ENCODE measurements around the gene TGFB1. TPM values are rescaled to one million over a fixed set of nuclear protein-coding genes. Genes with fewer than 3 reads are reported as not detected.

TGFB1 gene
- total and polyA plus RNA-seq, 9 of the 15 experiments (the other 6 are each of a cell fraction or from before 2014, with no cell fraction given) = 0.24 to 159 (median 17.2) TPM

GRCh38 chr19:41310033-41310831 is 43.5 kb downstream of the TGFB1 start, which contains the start of gene CCDC97 (continued):
- TF ChIP-seq HCFC1 (IDR thresholded peaks at IDR 0.05; ENCODE audit: low read depth, low read length) = peak; percentile 75
- no peak for TF ChIP-seq RBM17 (IDR thresholded peaks at IDR 0.05; ENCODE audit: borderline replicate concordance, low read depth, low read length)
- 0 out of 2 replicates have a peak, but pooled peaks have one; percentile 65 for TF ChIP-seq FOXJ2 (tag; IDR thresholded peaks at IDR 0.05)
- TF ChIP-seq ZNF699 (CRISPR knock-in tag; IDR thresholded peaks at IDR 0.05; ENCODE audit: insufficient replicate concordance) = no peak
- no peak; the same call in 1 of the 2 replicates for TF ChIP-seq ZNF239 (CRISPR knock-in tag; IDR thresholded peaks at IDR 0.05)
- TF ChIP-seq NONO (IDR thresholded peaks at IDR 0.05; ENCODE audit: low read depth in 2 of 2, low read length in 1 of 2) = peak in 1 of 2 experiments; percentile 92; a peak in 2 of 4 replicates
- TF ChIP-seq THRA (IDR thresholded peaks at IDR 0.05) = no peak
- peak; percentile 92 for TF ChIP-seq ZNF740 (CRISPR knock-in tag; IDR thresholded peaks at IDR 0.05)
- TF ChIP-seq ZNF740 (tag; IDR thresholded peaks at IDR 0.05) = peak in 1 of 2 experiments; percentile 82; a peak in 2 of 4 replicates
- TF ChIP-seq E2F6 (IDR thresholded peaks at IDR 0.05; ENCODE audit: borderline replicate concordance in 1 of 2, extremely low read depth in 1 of 2, insufficient read depth in 1 of 2, insufficient read length in 1 of 2, low read depth in 1 of 2, low read length in 1 of 2, poor library complexity in 1 of 2, severe bottlenecking in 1 of 2) = peak; percentile 51 to 60
- no peak for TF ChIP-seq ILF3 (IDR thresholded peaks at IDR 0.05; ENCODE audit: borderline replicate concordance)
- TF ChIP-seq PHTF2 (CRISPR knock-in tag; IDR thresholded peaks at IDR 0.05) = no peak
- no peak for TF ChIP-seq MCM2 (IDR thresholded peaks at IDR 0.05; ENCODE audit: low read depth)
- TF ChIP-seq HOXB6 (CRISPR knock-in tag; IDR thresholded peaks at IDR 0.05; ENCODE audit: borderline replicate concordance) = no peak
- TF ChIP-seq HMBOX1 (IDR thresholded peaks at IDR 0.05) = no peak
- peak in 1 of 2 experiments; percentile 65 for TF ChIP-seq ARNT (IDR thresholded peaks at IDR 0.05)
- TF ChIP-seq HLTF (IDR thresholded peaks at IDR 0.05) = peak; percentile 93
- 0 out of 2 replicates have a peak, but pooled peaks have one; percentile 29 for TF ChIP-seq LEF1 (IDR thresholded peaks at IDR 0.05)
- no peak for TF ChIP-seq ZNF512 (tag; IDR thresholded peaks at IDR 0.05)
- TF ChIP-seq ETS2 (tag; IDR thresholded peaks at IDR 0.05; ENCODE audit: borderline replicate concordance, poor library complexity, severe bottlenecking) = no peak
- TF ChIP-seq IRF2 (CRISPR knock-in tag; IDR thresholded peaks at IDR 0.05) = no peak
- no peak for TF ChIP-seq MCM3 (IDR thresholded peaks at IDR 0.05)
